H9 (cell line): ENCODE measurements around the gene RNASE8. TPM values are rescaled to one million over a fixed set of nuclear protein-coding genes. Genes with fewer than 3 reads are reported as not detected.

Source experiments
- DNase-seq: peaks from one replicate; pipeline ENCODE4 v3.0.0-alpha.2; 2017
- H2AFZ ChIP-seq: one replicate; pipeline ENCODE4 v1.6.1; 2013; ENCODE audit warnings: mild to moderate bottlenecking, low read length, control low read depth, moderate library complexity
- H2AK5ac ChIP-seq: 2 replicates; pipeline ENCODE4 v1.6.1; 2013; ENCODE audit warnings: low read length, control low read depth, mixed read lengths; ENCODE audit not compliant: insufficient read length
- H2BK120ac ChIP-seq: one replicate; pipeline ENCODE4 v1.6.1; 2013; ENCODE audit warnings: low read depth, mild to moderate bottlenecking, low read length, control low read depth, inconsistent platforms; ENCODE audit not compliant: poor library complexity, severe bottlenecking
- H2BK12ac ChIP-seq: 2 replicates; pipeline ENCODE4 v1.6.1; 2013; ENCODE audit warnings: low read length, control low read depth, mixed read lengths, low read depth; ENCODE audit not compliant: insufficient read length
- H2BK15ac ChIP-seq: 2 replicates; pipeline ENCODE4 v1.6.1; 2013; ENCODE audit warnings: low read depth, low read length, control low read depth
- H2BK20ac ChIP-seq: one replicate; pipeline ENCODE4 v1.6.1; 2013; ENCODE audit warnings: low read depth, mild to moderate bottlenecking, low read length, control low read depth, inconsistent platforms; ENCODE audit not compliant: poor library complexity, severe bottlenecking
- H2BK5ac ChIP-seq: 2 replicates; pipeline ENCODE4 v1.6.1; 2013; ENCODE audit warnings: low read length, control low read depth, mixed read lengths; ENCODE audit not compliant: insufficient read length
- H3K14ac ChIP-seq: 2 replicates; pipeline ENCODE4 v1.6.1; 2013; ENCODE audit warnings: low read length, control low read depth; ENCODE audit not compliant: insufficient read depth
- H3K18ac ChIP-seq: 2 replicates; pipeline ENCODE4 v1.6.1; 2013; ENCODE audit warnings: low read depth, mild to moderate bottlenecking, mixed read lengths, low read length, control low read depth; ENCODE audit not compliant: insufficient read length
- H3K23ac ChIP-seq: 2 replicates; pipeline ENCODE4 v1.6.1; 2013; ENCODE audit warnings: low read length, control low read depth, mixed read lengths, low read depth; ENCODE audit not compliant: insufficient read length
- H3K23me2 ChIP-seq: 2 replicates; pipeline ENCODE4 v1.6.1; 2013; ENCODE audit warnings: low read depth, mild to moderate bottlenecking, mixed read lengths, low read length, control low read depth; ENCODE audit not compliant: insufficient read length, poor library complexity, severe bottlenecking
- H3K27ac ChIP-seq: 2 replicates; pipeline ENCODE4 v1.5.1; 2013; ENCODE audit warnings: low read length, control low read depth, mixed read lengths, low read depth; ENCODE audit not compliant: insufficient read length
- H3K27me3 ChIP-seq: 2 replicates; pipeline ENCODE4 v1.6.1; 2013; ENCODE audit warnings: low read length, control low read depth, inconsistent platforms; ENCODE audit not compliant: insufficient read depth
- H3K4ac ChIP-seq: 2 replicates; pipeline ENCODE4 v1.6.1; 2013; ENCODE audit warnings: low read depth, mild to moderate bottlenecking, control low read depth, inconsistent platforms, low read length, moderate library complexity
- H3K4me1 ChIP-seq: 2 replicates; pipeline ENCODE4 v1.6.1; 2013; ENCODE audit warnings: low read length, control low read depth, inconsistent platforms; ENCODE audit not compliant: insufficient read depth
- H3K4me2 ChIP-seq: 2 replicates; pipeline ENCODE4 v1.6.1; 2013; ENCODE audit warnings: low read length, control low read depth, mixed read lengths; ENCODE audit not compliant: insufficient read length, insufficient read depth
- H3K56ac ChIP-seq: 2 replicates; pipeline ENCODE4 v1.6.1; 2013; ENCODE audit warnings: low read depth, mild to moderate bottlenecking, mixed read lengths, low read length, control low read depth; ENCODE audit not compliant: insufficient read length
- H3K79me1 ChIP-seq: 2 replicates; pipeline ENCODE4 v1.6.1; 2013; ENCODE audit warnings: low read depth, mild to moderate bottlenecking, moderate library complexity, low read length, control low read depth, inconsistent platforms; ENCODE audit not compliant: insufficient read depth, poor library complexity, severe bottlenecking
- H3K79me2 ChIP-seq: 2 replicates; pipeline ENCODE4 v1.6.1; 2013; ENCODE audit warnings: low read length, control low read depth, inconsistent platforms; ENCODE audit not compliant: insufficient read depth
- H3K9ac ChIP-seq: 2 replicates; pipeline ENCODE4 v1.6.1; 2013; ENCODE audit warnings: low read length, control low read depth, mixed read lengths; ENCODE audit not compliant: insufficient read length; ENCODE audit errors: extremely low read depth
- H3K9me3 ChIP-seq: one replicate; pipeline ENCODE4 v1.6.1; 2013; ENCODE audit warnings: low read depth, low read length, inconsistent platforms; ENCODE audit not compliant: control insufficient read depth
- H3T11ph ChIP-seq: one replicate; pipeline ENCODE4 v1.6.1; 2013; ENCODE audit warnings: mild to moderate bottlenecking, low read length, control low read depth, inconsistent platforms
- H4K20me1 ChIP-seq: one replicate; pipeline ENCODE4 v1.6.1; 2013; ENCODE audit not compliant: control insufficient read depth, insufficient read length, insufficient read depth
- H4K5ac ChIP-seq: 2 replicates; pipeline ENCODE4 v1.6.1; 2013; ENCODE audit warnings: low read depth, mild to moderate bottlenecking, mixed read lengths, low read length, control low read depth; ENCODE audit not compliant: insufficient read length
- H4K8ac ChIP-seq: replicated peaks from 2 replicates; pipeline ENCODE4 v1.6.1; 2013; ENCODE audit warnings: low read length, control low read depth, mixed read lengths, low read depth; ENCODE audit not compliant: insufficient read length
- H4K91ac ChIP-seq: 2 replicates; pipeline ENCODE4 v1.6.1; 2013; ENCODE audit warnings: low read depth, mild to moderate bottlenecking, moderate library complexity, mixed read lengths, low read length, control low read depth; ENCODE audit not compliant: insufficient read length
- H3K27ac Mint-ChIP-seq, 3 experiments: 2 replicates in 2 of 3; 3 replicates in 1 of 3; pipeline ENCODE4 v1.8.0; 2020 to 2021; ENCODE audit warnings: mixed read lengths in 3 of 3, mild to moderate bottlenecking in 1 of 3, moderate library complexity in 1 of 3
- H3K27me3 Mint-ChIP-seq: 2 replicates; pipeline ENCODE4 v1.8.0; 2021; ENCODE audit warnings: low read depth, mild to moderate bottlenecking, moderate library complexity, mixed read lengths
- H3K36me3 Mint-ChIP-seq, 3 experiments: 2 replicates in 2 of 3; 3 replicates in 1 of 3; pipeline ENCODE4 v1.8.0; 2020 to 2021; ENCODE audit warnings: low read depth in 3 of 3, mixed read lengths in 3 of 3; ENCODE audit not compliant: insufficient read depth in 1 of 3
- H3K4me1 Mint-ChIP-seq, 2 experiments: 2 replicates each; pipeline ENCODE4 v1.8.0; 2020; ENCODE audit warnings: mixed read lengths in 2 of 2
- H3K4me3 Mint-ChIP-seq, 2 experiments: 2 replicates in 1 of 2; 3 replicates in 1 of 2; pipeline ENCODE4 v1.8.0; 2020 to 2021; ENCODE audit warnings: mild to moderate bottlenecking in 2 of 2, mixed read lengths in 2 of 2, moderate library complexity in 1 of 2
- H3K9me3 Mint-ChIP-seq, 2 experiments: 2 replicates in 1 of 2; 3 replicates in 1 of 2; pipeline ENCODE4 v1.8.0; 2020; ENCODE audit warnings: mild to moderate bottlenecking in 2 of 2, mixed read lengths in 2 of 2, moderate library complexity in 1 of 2
- WGBS: extraction: QIAGEN DNeasy Blood & Tissue Kit; methylation state at CpG from one replicate; pipeline ENCODE4 v1.1.7; 2013; ENCODE audit warnings: missing lambda C conversion rate, low lambda C conversion rate, mixed read lengths; ENCODE audit not compliant: insufficient read length; ENCODE audit errors: extremely low coverage; 5-methylcytosine and 5-hydroxymethylcytosine counted together
- total RNA-seq: library from RNA; stranded (reverse); gene quantifications from 2 replicates; pipeline ENCODE4 v1.2.1, GENCODE V29; 2021
- TF ChIP-seq, protein P1 (sequence below): fragments of 200-600 bp; sonication (generic); conservative IDR thresholded peaks from 3 replicates; pipeline ENCODE4 v1.8.0; 2021; ENCODE audit warnings: antibody characterized with exemption, mild to moderate bottlenecking

The RNASE8 gene
- total RNA-seq, 1 experiment from 2014 or later, result not detected

- no peak within 1 kb of the TSS for H2AFZ ChIP-seq
- no peaks in the 10 kb centered on the region for H3K79me2 ChIP-seq
- Mint-ChIP-seq H3K27me3 (peaks cover 50% of the 10 kb centered on the region), H3K4me1 (peaks cover 15 to 16% of the 10 kb centered on the region in 2 experiments), H3K27ac (no peak within 1 kb of the TSS), H3K9me3 (no peaks in the 10 kb centered on the region), H3K36me3 (no peaks in the 10 kb centered on the region), H3K4me3 (no peak within 1 kb of the TSS)
- TF ChIP-seq, protein P1, sequence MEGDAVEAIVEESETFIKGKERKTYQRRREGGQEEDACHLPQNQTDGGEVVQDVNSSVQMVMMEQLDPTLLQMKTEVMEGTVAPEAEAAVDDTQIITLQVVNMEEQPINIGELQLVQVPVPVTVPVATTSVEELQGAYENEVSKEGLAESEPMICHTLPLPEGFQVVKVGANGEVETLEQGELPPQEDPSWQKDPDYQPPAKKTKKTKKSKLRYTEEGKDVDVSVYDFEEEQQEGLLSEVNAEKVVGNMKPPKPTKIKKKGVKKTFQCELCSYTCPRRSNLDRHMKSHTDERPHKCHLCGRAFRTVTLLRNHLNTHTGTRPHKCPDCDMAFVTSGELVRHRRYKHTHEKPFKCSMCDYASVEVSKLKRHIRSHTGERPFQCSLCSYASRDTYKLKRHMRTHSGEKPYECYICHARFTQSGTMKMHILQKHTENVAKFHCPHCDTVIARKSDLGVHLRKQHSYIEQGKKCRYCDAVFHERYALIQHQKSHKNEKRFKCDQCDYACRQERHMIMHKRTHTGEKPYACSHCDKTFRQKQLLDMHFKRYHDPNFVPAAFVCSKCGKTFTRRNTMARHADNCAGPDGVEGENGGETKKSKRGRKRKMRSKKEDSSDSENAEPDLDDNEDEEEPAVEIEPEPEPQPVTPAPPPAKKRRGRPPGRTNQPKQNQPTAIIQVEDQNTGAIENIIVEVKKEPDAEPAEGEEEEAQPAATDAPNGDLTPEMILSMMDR, result no peak
- H3K23ac ChIP-seq, result no peak within 1 kb of the TSS
- no peak within 1 kb of the TSS for H3K27ac ChIP-seq
- H3K9me3 ChIP-seq, result no peaks in the 10 kb centered on the region
- no peak within 1 kb of the TSS for H3K4ac ChIP-seq
- no peak within 1 kb of the TSS for H2BK15ac ChIP-seq
- H3K9ac ChIP-seq, result no peak within 1 kb of the TSS
- no peaks in the 10 kb centered on the region for H3K23me2 ChIP-seq
- no peak within 1 kb of the TSS for H2BK12ac ChIP-seq
- no peaks in the 10 kb centered on the region for H4K20me1 ChIP-seq
- no peak within 1 kb of the TSS for H2BK120ac ChIP-seq
- no peak within 1 kb of the TSS for H3K4me2 ChIP-seq
- H4K8ac ChIP-seq, result no peak within 1 kb of the TSS
- no peak within 1 kb of the TSS for H3T11ph ChIP-seq
- no peak within 1 kb of the TSS for H2AK5ac ChIP-seq
- H4K5ac ChIP-seq, result no peak within 1 kb of the TSS
- no peak within 1 kb of the TSS for H4K91ac ChIP-seq
- no CpG with 5 or more reads among the region's 5 CpGs for WGBS
- H3K14ac ChIP-seq, result no peak within 1 kb of the TSS
- DNase-seq, result no peak
- no peaks in the 10 kb centered on the region for H3K27me3 ChIP-seq
- H3K4me1 ChIP-seq, result peaks cover 5% of the 10 kb centered on the region
- H2BK5ac ChIP-seq, result no peak within 1 kb of the TSS
- no peak within 1 kb of the TSS for H3K56ac ChIP-seq
- H2BK20ac ChIP-seq, result no peak within 1 kb of the TSS
- no peaks in the 10 kb centered on the region for H3K79me1 ChIP-seq
- no peak within 1 kb of the TSS for H3K18ac ChIP-seq
These were observed 22.9 kb upstream of the RNASE8 start, which contains the start of gene RNASE13 for GRCh38 chr14:21034707-21035106. TSS of gene RNASE13 (minus strand) at chr14:21034807. CDS start at chr14:21034288, 519 bp downstream.
